ENCODE data around the gene GRIK1.

DNA sequence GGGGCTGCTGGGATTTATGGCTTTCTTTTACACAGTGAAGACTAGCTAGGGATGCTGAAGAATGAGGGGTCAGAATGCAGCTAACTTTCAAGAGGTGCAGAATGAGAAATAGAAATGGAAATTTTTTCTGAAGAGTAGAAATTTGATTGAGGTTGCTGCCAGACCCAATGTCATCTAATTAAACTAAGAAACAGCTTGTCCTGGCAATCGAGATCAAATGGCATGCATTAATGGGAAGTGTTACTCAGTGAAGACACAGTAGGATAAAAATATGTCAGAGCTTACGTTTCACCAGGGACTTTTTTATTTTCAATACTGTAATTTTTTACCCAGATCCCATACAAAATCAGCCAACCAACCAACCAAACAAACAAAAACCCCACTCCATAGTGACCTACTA is 306.0 kb downstream of the GRIK1 start:
- TF ChIP-seq NFYB (CRISPR knock-in tag; conservative IDR thresholded peaks at IDR 0.05; ENCODE audit: low read depth): no peak
- TF ChIP-seq, protein P1, sequence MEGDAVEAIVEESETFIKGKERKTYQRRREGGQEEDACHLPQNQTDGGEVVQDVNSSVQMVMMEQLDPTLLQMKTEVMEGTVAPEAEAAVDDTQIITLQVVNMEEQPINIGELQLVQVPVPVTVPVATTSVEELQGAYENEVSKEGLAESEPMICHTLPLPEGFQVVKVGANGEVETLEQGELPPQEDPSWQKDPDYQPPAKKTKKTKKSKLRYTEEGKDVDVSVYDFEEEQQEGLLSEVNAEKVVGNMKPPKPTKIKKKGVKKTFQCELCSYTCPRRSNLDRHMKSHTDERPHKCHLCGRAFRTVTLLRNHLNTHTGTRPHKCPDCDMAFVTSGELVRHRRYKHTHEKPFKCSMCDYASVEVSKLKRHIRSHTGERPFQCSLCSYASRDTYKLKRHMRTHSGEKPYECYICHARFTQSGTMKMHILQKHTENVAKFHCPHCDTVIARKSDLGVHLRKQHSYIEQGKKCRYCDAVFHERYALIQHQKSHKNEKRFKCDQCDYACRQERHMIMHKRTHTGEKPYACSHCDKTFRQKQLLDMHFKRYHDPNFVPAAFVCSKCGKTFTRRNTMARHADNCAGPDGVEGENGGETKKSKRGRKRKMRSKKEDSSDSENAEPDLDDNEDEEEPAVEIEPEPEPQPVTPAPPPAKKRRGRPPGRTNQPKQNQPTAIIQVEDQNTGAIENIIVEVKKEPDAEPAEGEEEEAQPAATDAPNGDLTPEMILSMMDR (IDR thresholded peaks at IDR 0.05): no peak
- TF ChIP-seq TCF7 (CRISPR knock-in tag; IDR thresholded peaks at IDR 0.05; ENCODE audit: low read depth): no peak
- TF ChIP-seq, protein P2, sequence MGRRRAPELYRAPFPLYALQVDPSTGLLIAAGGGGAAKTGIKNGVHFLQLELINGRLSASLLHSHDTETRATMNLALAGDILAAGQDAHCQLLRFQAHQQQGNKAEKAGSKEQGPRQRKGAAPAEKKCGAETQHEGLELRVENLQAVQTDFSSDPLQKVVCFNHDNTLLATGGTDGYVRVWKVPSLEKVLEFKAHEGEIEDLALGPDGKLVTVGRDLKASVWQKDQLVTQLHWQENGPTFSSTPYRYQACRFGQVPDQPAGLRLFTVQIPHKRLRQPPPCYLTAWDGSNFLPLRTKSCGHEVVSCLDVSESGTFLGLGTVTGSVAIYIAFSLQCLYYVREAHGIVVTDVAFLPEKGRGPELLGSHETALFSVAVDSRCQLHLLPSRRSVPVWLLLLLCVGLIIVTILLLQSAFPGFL (CRISPR knock-in tag; IDR thresholded peaks at IDR 0.05; ENCODE audit: borderline replicate concordance): no peak
- TF ChIP-seq, protein P3, sequence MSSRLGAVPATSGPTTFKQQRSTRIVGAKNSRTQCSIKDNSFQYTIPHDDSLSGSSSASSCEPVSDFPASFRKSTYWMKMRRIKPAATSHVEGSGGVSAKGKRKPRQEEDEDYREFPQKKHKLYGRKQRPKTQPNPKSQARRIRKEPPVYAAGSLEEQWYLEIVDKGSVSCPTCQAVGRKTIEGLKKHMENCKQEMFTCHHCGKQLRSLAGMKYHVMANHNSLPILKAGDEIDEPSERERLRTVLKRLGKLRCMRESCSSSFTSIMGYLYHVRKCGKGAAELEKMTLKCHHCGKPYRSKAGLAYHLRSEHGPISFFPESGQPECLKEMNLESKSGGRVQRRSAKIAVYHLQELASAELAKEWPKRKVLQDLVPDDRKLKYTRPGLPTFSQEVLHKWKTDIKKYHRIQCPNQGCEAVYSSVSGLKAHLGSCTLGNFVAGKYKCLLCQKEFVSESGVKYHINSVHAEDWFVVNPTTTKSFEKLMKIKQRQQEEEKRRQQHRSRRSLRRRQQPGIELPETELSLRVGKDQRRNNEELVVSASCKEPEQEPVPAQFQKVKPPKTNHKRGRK (CRISPR knock-in tag; IDR thresholded peaks at IDR 0.05; ENCODE audit: borderline replicate concordance): no peak
- TF ChIP-seq FOXP1 (CRISPR knock-in tag; IDR thresholded peaks at IDR 0.05; ENCODE audit: borderline replicate concordance): no peak
- TF ChIP-seq CBFB (CRISPR knock-in tag; IDR thresholded peaks at IDR 0.05; ENCODE audit: low read depth): no peak
- TF ChIP-seq, protein P4, sequence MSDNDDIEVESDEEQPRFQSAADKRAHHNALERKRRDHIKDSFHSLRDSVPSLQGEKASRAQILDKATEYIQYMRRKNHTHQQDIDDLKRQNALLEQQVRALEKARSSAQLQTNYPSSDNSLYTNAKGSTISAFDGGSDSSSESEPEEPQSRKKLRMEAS (CRISPR knock-in tag; IDR thresholded peaks at IDR 0.05): no peak
- TF ChIP-seq, protein P5, sequence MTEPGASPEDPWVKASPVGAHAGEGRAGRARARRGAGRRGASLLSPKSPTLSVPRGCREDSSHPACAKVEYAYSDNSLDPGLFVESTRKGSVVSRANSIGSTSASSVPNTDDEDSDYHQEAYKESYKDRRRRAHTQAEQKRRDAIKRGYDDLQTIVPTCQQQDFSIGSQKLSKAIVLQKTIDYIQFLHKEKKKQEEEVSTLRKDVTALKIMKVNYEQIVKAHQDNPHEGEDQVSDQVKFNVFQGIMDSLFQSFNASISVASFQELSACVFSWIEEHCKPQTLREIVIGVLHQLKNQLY (CRISPR knock-in tag; IDR thresholded peaks at IDR 0.05): no peak
- TF ChIP-seq, protein P6, sequence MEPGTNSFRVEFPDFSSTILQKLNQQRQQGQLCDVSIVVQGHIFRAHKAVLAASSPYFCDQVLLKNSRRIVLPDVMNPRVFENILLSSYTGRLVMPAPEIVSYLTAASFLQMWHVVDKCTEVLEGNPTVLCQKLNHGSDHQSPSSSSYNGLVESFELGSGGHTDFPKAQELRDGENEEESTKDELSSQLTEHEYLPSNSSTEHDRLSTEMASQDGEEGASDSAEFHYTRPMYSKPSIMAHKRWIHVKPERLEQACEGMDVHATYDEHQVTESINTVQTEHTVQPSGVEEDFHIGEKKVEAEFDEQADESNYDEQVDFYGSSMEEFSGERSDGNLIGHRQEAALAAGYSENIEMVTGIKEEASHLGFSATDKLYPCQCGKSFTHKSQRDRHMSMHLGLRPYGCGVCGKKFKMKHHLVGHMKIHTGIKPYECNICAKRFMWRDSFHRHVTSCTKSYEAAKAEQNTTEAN (CRISPR knock-in tag; IDR thresholded peaks at IDR 0.05): no peak
- TF ChIP-seq, protein P7, sequence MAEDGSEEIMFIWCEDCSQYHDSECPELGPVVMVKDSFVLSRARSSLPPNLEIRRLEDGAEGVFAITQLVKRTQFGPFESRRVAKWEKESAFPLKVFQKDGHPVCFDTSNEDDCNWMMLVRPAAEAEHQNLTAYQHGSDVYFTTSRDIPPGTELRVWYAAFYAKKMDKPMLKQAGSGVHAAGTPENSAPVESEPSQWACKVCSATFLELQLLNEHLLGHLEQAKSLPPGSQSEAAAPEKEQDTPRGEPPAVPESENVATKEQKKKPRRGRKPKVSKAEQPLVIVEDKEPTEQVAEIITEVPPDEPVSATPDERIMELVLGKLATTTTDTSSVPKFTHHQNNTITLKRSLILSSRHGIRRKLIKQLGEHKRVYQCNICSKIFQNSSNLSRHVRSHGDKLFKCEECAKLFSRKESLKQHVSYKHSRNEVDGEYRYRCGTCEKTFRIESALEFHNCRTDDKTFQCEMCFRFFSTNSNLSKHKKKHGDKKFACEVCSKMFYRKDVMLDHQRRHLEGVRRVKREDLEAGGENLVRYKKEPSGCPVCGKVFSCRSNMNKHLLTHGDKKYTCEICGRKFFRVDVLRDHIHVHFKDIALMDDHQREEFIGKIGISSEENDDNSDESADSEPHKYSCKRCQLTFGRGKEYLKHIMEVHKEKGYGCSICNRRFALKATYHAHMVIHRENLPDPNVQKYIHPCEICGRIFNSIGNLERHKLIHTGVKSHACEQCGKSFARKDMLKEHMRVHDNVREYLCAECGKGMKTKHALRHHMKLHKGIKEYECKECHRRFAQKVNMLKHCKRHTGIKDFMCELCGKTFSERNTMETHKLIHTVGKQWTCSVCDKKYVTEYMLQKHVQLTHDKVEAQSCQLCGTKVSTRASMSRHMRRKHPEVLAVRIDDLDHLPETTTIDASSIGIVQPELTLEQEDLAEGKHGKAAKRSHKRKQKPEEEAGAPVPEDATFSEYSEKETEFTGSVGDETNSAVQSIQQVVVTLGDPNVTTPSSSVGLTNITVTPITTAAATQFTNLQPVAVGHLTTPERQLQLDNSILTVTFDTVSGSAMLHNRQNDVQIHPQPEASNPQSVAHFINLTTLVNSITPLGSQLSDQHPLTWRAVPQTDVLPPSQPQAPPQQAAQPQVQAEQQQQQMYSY (CRISPR knock-in tag; IDR thresholded peaks at IDR 0.05): no peak
- TF ChIP-seq, protein P8, sequence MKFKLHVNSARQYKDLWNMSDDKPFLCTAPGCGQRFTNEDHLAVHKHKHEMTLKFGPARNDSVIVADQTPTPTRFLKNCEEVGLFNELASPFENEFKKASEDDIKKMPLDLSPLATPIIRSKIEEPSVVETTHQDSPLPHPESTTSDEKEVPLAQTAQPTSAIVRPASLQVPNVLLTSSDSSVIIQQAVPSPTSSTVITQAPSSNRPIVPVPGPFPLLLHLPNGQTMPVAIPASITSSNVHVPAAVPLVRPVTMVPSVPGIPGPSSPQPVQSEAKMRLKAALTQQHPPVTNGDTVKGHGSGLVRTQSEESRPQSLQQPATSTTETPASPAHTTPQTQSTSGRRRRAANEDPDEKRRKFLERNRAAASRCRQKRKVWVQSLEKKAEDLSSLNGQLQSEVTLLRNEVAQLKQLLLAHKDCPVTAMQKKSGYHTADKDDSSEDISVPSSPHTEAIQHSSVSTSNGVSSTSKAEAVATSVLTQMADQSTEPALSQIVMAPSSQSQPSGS (CRISPR knock-in tag; IDR thresholded peaks at IDR 0.05; ENCODE audit: borderline replicate concordance, low read depth): no peak
- TF ChIP-seq, protein P9, sequence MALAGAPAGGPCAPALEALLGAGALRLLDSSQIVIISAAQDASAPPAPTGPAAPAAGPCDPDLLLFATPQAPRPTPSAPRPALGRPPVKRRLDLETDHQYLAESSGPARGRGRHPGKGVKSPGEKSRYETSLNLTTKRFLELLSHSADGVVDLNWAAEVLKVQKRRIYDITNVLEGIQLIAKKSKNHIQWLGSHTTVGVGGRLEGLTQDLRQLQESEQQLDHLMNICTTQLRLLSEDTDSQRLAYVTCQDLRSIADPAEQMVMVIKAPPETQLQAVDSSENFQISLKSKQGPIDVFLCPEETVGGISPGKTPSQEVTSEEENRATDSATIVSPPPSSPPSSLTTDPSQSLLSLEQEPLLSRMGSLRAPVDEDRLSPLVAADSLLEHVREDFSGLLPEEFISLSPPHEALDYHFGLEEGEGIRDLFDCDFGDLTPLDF (CRISPR knock-in tag; IDR thresholded peaks at IDR 0.05): no peak
